Smooth muscle cell (in vitro differentiated cells): ENCODE results near the gene KLHL40. TPM values are rescaled to one million over a fixed set of nuclear protein-coding genes. Genes with fewer than 3 reads are reported as not detected.

Experiments
- DNase-seq: peaks from one replicate; lab custom pipeline; 2025; ENCODE audit not compliant: unreplicated experiment; lab: John Stamatoyannopoulos, UW
- H2AFZ ChIP-seq: fragments of 200-600 bp; sonication (generic); 2 replicates; pipeline ENCODE4 v1.6.0; 2016; ENCODE audit warnings: antibody characterized with exemption, low read depth, mild to moderate bottlenecking
- H3F3A ChIP-seq: fragments of 200-600 bp; sonication (generic); 2 replicates; pipeline ENCODE4 v1.6.0; 2017; ENCODE audit warnings: antibody characterized with exemption, low read depth
- H3K27ac ChIP-seq: fragments of 200-600 bp; sonication (generic); 2 replicates; pipeline ENCODE4 v1.5.1; 2016; ENCODE audit warnings: low read depth, mild to moderate bottlenecking
- H3K27me3 ChIP-seq: fragments of 200-600 bp; sonication (generic); 2 replicates; pipeline ENCODE4 v1.6.1; 2016; ENCODE audit warnings: low read depth, mild to moderate bottlenecking
- H3K36me3 ChIP-seq: fragments of 200-600 bp; sonication (generic); 2 replicates; pipeline ENCODE4 v1.5.1; 2016; ENCODE audit warnings: low read depth
- H3K4me1 ChIP-seq: fragments of 200-600 bp; sonication (generic); 2 replicates; pipeline ENCODE4 v1.5.1; 2016; ENCODE audit warnings: low read depth
- H3K4me2 ChIP-seq: fragments of 200-600 bp; sonication (generic); 2 replicates; pipeline ENCODE4 v1.6.0; 2016; ENCODE audit warnings: mild to moderate bottlenecking
- H3K4me3 ChIP-seq: fragments of 200-600 bp; sonication (generic); 2 replicates; pipeline ENCODE4 v1.5.1; 2016; ENCODE audit warnings: mild to moderate bottlenecking
- H3K79me2 ChIP-seq: fragments of 200-600 bp; sonication (generic); 2 replicates; pipeline ENCODE4 v1.6.0; 2016; ENCODE audit warnings: low read depth, mild to moderate bottlenecking
- H3K9ac ChIP-seq: fragments of 200-600 bp; sonication (generic); 2 replicates; pipeline ENCODE4 v1.6.0; 2016; ENCODE audit warnings: low read depth
- H3K9me3 ChIP-seq: fragments of 200-600 bp; sonication (generic); replicated peaks from 2 replicates; pipeline ENCODE4 v1.5.1; 2016; ENCODE audit warnings: low read depth
- H4K20me1 ChIP-seq: fragments of 200-600 bp; sonication (generic); 2 replicates; pipeline ENCODE4 v1.6.0; 2016; ENCODE audit warnings: low read depth
- WGBS: methylation state at CpG from one replicate; pipeline ENCODE4 v1.1.7; 2016; ENCODE audit warnings: low lambda C conversion rate; 5-methylcytosine and 5-hydroxymethylcytosine counted together
- polyA plus RNA-seq: library from polyadenylated mRNA; unstranded; fragments of >200 nt; fragmentation: Nextera tagmentation; extraction: Ambion mirVana; gene quantifications from 2 replicates; pipeline ENCODE4 v1.2.1, GENCODE V29; 2016
- total RNA-seq: library from RNA; depleted of rRNA; stranded (reverse); fragments of >200 nt; gene quantifications from 2 replicates; pipeline ENCODE4 v1.2.3, GENCODE V29; 2014
- TF ChIP-seq, protein P1 (sequence below): fragments of 200-600 bp; sonication (generic); IDR thresholded peaks from 2 replicates; pipeline ENCODE4 v1.5.1; 2017; ENCODE audit warnings: borderline replicate concordance, mild to moderate bottlenecking, antibody characterized with exemption; ENCODE audit not compliant: insufficient read depth, poor library complexity, severe bottlenecking

KLHL40 gene
- total and polyA plus RNA-seq, 2 experiments from 2014 or later, result not detected

DNA sequence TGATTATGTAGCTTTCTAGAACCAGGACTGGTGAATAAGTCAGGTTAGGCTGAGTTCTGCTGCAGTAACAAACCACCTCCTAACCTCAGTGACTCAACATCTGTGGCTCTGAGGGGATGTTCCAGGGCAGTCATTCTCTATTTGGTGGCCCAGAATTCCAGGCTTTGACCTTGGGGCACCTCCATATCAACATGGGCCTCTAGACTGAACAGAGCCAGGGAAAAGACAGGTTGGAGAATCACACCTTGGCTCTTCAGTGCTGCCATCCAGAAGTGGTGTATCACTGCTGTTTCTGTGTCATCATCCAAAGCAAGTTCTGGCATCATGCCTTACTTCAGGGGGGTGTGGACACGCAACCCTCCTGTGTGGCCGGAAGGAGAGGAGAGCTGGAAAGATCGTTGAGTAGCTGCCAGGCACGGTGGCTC is 16.5 kb upstream of the KLHL40 start:
- H3K4me3 ChIP-seq, result no peak overlapping the region
- TF ChIP-seq, protein P1, sequence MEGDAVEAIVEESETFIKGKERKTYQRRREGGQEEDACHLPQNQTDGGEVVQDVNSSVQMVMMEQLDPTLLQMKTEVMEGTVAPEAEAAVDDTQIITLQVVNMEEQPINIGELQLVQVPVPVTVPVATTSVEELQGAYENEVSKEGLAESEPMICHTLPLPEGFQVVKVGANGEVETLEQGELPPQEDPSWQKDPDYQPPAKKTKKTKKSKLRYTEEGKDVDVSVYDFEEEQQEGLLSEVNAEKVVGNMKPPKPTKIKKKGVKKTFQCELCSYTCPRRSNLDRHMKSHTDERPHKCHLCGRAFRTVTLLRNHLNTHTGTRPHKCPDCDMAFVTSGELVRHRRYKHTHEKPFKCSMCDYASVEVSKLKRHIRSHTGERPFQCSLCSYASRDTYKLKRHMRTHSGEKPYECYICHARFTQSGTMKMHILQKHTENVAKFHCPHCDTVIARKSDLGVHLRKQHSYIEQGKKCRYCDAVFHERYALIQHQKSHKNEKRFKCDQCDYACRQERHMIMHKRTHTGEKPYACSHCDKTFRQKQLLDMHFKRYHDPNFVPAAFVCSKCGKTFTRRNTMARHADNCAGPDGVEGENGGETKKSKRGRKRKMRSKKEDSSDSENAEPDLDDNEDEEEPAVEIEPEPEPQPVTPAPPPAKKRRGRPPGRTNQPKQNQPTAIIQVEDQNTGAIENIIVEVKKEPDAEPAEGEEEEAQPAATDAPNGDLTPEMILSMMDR, result no peak
- no peaks in the 10 kb centered on the region for H3K9me3 ChIP-seq
- no peak overlapping the region for H3K4me2 ChIP-seq
- H3K79me2 ChIP-seq, result no peaks in the 10 kb centered on the region
- H2AFZ ChIP-seq, result no peak overlapping the region
- no peaks in the 10 kb centered on the region for H3K27me3 ChIP-seq
- no peaks in the 10 kb centered on the region for H4K20me1 ChIP-seq
- no peak overlapping the region for H3K27ac ChIP-seq
- no peaks in the 10 kb centered on the region for H3K4me1 ChIP-seq
- 90% methylated on average over 4 of the region's 4 CpGs for WGBS
- H3K36me3 ChIP-seq, result no peaks in the 10 kb centered on the region
- no peaks in the 10 kb centered on the region for H3F3A ChIP-seq
- no peak for DNase-seq
- no peak overlapping the region for H3K9ac ChIP-seq

DNA sequence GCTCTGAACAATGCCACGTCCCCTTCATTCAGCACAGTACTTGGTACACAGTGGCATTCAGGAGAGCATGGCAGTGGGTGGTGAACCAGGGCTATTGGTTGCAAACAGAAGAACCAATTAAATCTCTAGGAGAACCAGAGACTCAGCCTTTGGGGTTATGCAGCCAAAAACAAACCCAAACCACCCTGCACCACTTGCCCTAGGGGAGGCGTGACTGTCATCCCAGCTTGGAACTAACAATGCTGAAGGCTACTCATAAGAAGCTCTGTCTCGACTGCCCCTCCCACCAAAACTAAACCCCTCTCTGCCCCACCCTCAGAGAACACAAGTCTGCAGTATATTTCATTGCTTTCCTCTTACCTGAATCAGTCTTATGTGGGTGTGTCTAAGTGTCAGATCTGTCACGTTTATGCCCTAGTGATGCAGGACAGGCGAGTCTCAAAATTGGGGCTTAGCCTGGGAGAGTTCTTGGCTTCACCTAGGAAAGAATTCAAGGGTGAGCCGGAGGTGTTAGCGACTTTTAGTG is 15.2 kb upstream of the KLHL40 start:
- no peak for DNase-seq
- H4K20me1 ChIP-seq, result no peaks in the 10 kb centered on the region
- H3K9me3 ChIP-seq, result no peaks in the 10 kb centered on the region
- 89% methylated on average over 7 of the region's 7 CpGs for WGBS
- no peak overlapping the region for H3K27ac ChIP-seq
- H2AFZ ChIP-seq, result no peak overlapping the region
- H3K4me2 ChIP-seq, result no peak overlapping the region
- no peaks in the 10 kb centered on the region for H3K27me3 ChIP-seq
- TF ChIP-seq, protein P1, result no peak
- no peaks in the 10 kb centered on the region for H3K36me3 ChIP-seq
- no peak overlapping the region for H3K9ac ChIP-seq
- no peaks in the 10 kb centered on the region for H3K79me2 ChIP-seq
- H3K4me3 ChIP-seq, result no peak overlapping the region
- no peaks in the 10 kb centered on the region for H3K4me1 ChIP-seq
- H3F3A ChIP-seq, result no peaks in the 10 kb centered on the region

DNA sequence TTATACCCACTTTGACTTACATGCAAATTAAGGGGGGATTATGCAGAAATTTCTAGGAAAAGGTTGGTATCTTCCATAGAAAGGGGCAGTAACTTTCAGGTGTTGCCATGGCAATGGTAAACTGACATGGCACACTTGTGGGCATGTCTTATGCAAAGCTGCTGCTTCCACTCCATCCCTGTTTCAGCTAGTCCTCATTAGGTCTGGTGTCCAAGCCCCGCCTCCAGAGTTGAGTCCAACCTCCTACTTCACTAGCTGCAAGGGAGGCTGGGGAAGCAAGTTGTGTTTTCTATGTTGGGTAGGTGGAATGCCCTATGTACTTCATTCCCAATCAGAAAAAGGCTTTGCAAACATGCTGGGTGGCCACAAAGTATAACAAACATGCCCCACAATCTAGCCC is 14.7 kb upstream of the KLHL40 start:
- H3K9ac ChIP-seq, result no peak overlapping the region
- H3K79me2 ChIP-seq, result no peaks in the 10 kb centered on the region
- no peak for DNase-seq
- no peaks in the 10 kb centered on the region for H3F3A ChIP-seq
- no peaks in the 10 kb centered on the region for H4K20me1 ChIP-seq
- TF ChIP-seq, protein P1, result no peak
- H2AFZ ChIP-seq, result no peak overlapping the region
- H3K27ac ChIP-seq, result no peak overlapping the region
- no peaks in the 10 kb centered on the region for H3K4me1 ChIP-seq
- no peaks in the 10 kb centered on the region for H3K36me3 ChIP-seq
- no peaks in the 10 kb centered on the region for H3K27me3 ChIP-seq
- WGBS, result 93% methylated on average over 1 of the region's 1 CpG
- H3K4me2 ChIP-seq, result no peak overlapping the region
- H3K4me3 ChIP-seq, result no peak overlapping the region
- H3K9me3 ChIP-seq, result no peaks in the 10 kb centered on the region

DNA sequence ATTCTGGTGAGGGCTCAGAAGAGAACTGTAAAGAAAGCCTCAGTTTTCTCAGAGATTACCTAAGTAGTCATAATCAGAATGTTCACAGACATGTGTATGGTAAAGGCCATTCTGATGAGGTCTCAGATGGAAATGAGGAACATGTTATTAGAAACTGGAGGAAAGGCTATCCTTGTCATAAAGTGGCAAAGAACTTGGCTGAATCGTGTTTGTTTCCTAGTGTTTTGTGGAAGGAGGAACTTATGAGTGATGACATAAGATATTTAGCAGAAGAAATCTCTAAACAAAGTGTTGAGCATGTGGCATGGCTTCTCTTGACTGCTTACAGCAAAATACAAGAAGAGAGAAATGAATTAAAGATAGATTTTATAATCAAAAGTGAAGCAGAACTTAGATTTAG is 12.8 kb upstream of the KLHL40 start:
- no peak overlapping the region for H2AFZ ChIP-seq
- H3K27ac ChIP-seq, result no peak overlapping the region
- 76% methylated on average over 1 of the region's 1 CpG for WGBS
- no peaks in the 10 kb centered on the region for H3K36me3 ChIP-seq
- H4K20me1 ChIP-seq, result no peaks in the 10 kb centered on the region
- no peaks in the 10 kb centered on the region for H3K9me3 ChIP-seq
- no peak overlapping the region for H3K4me2 ChIP-seq
- TF ChIP-seq, protein P1, result no peak
- H3K4me1 ChIP-seq, result no peaks in the 10 kb centered on the region
- H3K79me2 ChIP-seq, result no peaks in the 10 kb centered on the region
- no peak overlapping the region for H3K4me3 ChIP-seq
- H3F3A ChIP-seq, result no peaks in the 10 kb centered on the region
- DNase-seq, result no peak
- H3K27me3 ChIP-seq, result no peaks in the 10 kb centered on the region
- H3K9ac ChIP-seq, result no peak overlapping the region
